HepG2 (cell line): Measurements from ENCODE around the gene FOXRED2.

ENCODE experiments used
- ZNF24 ChIP-seq: fragments of 450-650 bp; IDR thresholded peaks from 2 replicates; pipeline ENCODE4 v1.6.1; 2017; ENCODE audit warnings: antibody characterized with exemption, mild to moderate bottlenecking
- ZSCAN22 ChIP-seq: sonication (generic); formaldehyde crosslinking; IDR thresholded peaks from 2 replicates; pipeline ENCODE4 v1.4.0; 2020; ENCODE audit warnings: mild to moderate bottlenecking, missing genetic modification reagents

- TF ChIP-seq ZNF24 (no peak), ZSCAN22 (CRISPR knock-in tag) (no peak)
Measured at GRCh38 chr22:36486619-36487384, 20.0 kb downstream of the FOXRED2 start.
